HEK293 (cell line): Measurements from ENCODE around the gene CLK1.

Experiments
- CTCF ChIP-seq: fragments of 450-650 bp; formaldehyde crosslinking; IDR thresholded peaks from 2 replicates; pipeline ENCODE4 v1.5.1; 2016; ENCODE audit warnings: missing biosample characterization, missing genetic modification characterization
- FEZF1 ChIP-seq: fragments of 450-650 bp; formaldehyde crosslinking; IDR thresholded peaks from 2 replicates; pipeline ENCODE4 v1.5.1; 2016; ENCODE audit warnings: missing biosample characterization, missing genetic modification characterization
- IKZF3 ChIP-seq: fragments of 450-650 bp; IDR thresholded peaks from 2 replicates; pipeline ENCODE4 v1.5.0; 2018; ENCODE audit warnings: missing biosample characterization, mild to moderate bottlenecking, missing genetic modification characterization, moderate library complexity
- KLF8 ChIP-seq: fragments of 450-650 bp; formaldehyde crosslinking; IDR thresholded peaks from 2 replicates; pipeline ENCODE4 v1.5.1; 2016; ENCODE audit warnings: missing biosample characterization, missing genetic modification characterization
- MEIS1 ChIP-seq: sonication (generic); formaldehyde crosslinking; IDR thresholded peaks from 2 replicates; pipeline ENCODE4 v1.8.1; 2022; ENCODE audit warnings: missing genetic modification reagents, mild to moderate bottlenecking, borderline replicate concordance
- PRDM10 ChIP-seq: fragments of 450-650 bp; formaldehyde crosslinking; IDR thresholded peaks from 2 replicates; pipeline ENCODE4 v1.5.1; 2016; ENCODE audit warnings: missing biosample characterization, missing genetic modification characterization
- SP3 ChIP-seq: fragments of 450-650 bp; formaldehyde crosslinking; IDR thresholded peaks from 2 replicates; pipeline ENCODE4 v1.5.1; 2016; ENCODE audit warnings: missing biosample characterization, missing genetic modification characterization
- TRIM28 ChIP-seq: IDR thresholded peaks from 2 replicates; pipeline ENCODE4 v1.6.1; 2011; ENCODE audit warnings: low read length, control low read depth, borderline replicate concordance
- ZBTB26 ChIP-seq: fragments of 450-650 bp; formaldehyde crosslinking; optimal IDR thresholded peaks from 2 replicates; pipeline ENCODE3; 2016; ENCODE audit warnings: missing biosample characterization, mild to moderate bottlenecking, missing genetic modification characterization
- ZBTB7A ChIP-seq: fragments of 450-650 bp; formaldehyde crosslinking; IDR thresholded peaks from 2 replicates; pipeline ENCODE4 v1.5.1; 2016; ENCODE audit warnings: low read depth, missing biosample characterization, missing genetic modification characterization
- ZFP37 ChIP-seq: fragments of 450-650 bp; formaldehyde crosslinking; IDR thresholded peaks from 2 replicates; pipeline ENCODE4 v1.5.1; 2016; ENCODE audit warnings: missing biosample characterization, missing genetic modification characterization
- ZFP69B ChIP-seq: fragments of 450-650 bp; formaldehyde crosslinking; IDR thresholded peaks from 2 replicates; pipeline ENCODE4 v1.5.1; 2016; ENCODE audit warnings: missing biosample characterization, missing genetic modification characterization
- ZNF148 ChIP-seq: fragments of 450-650 bp; formaldehyde crosslinking; IDR thresholded peaks from 2 replicates; pipeline ENCODE4 v1.5.0; 2017; ENCODE audit warnings: missing biosample characterization, missing genetic modification characterization, borderline replicate concordance
- ZNF184 ChIP-seq: fragments of 450-650 bp; IDR thresholded peaks from 2 replicates; pipeline ENCODE4 v1.5.1; 2018; ENCODE audit warnings: missing biosample characterization, mild to moderate bottlenecking, missing genetic modification characterization
- ZNF24 ChIP-seq: fragments of 450-650 bp; formaldehyde crosslinking; IDR thresholded peaks from 2 replicates; pipeline ENCODE4 v1.5.1; 2016; ENCODE audit warnings: missing biosample characterization, missing genetic modification characterization
- ZNF391 ChIP-seq: fragments of 450-650 bp; formaldehyde crosslinking; IDR thresholded peaks from 2 replicates; pipeline ENCODE4 v1.5.1; 2016; ENCODE audit warnings: low read depth, missing biosample characterization, missing genetic modification characterization, borderline replicate concordance
- ZNF501 ChIP-seq: fragments of 450-650 bp; formaldehyde crosslinking; IDR thresholded peaks from 2 replicates; pipeline ENCODE4 v1.5.1; 2016; ENCODE audit warnings: missing biosample characterization, missing genetic modification characterization
- ZNF549 ChIP-seq: fragments of 450-650 bp; IDR thresholded peaks from 2 replicates; pipeline ENCODE4 v1.5.1; 2018; ENCODE audit warnings: missing biosample characterization, missing genetic modification characterization, mild to moderate bottlenecking, inconsistent platforms, moderate library complexity
- ZNF561 ChIP-seq: fragments of 450-650 bp; IDR thresholded peaks from 2 replicates; pipeline ENCODE4 v1.5.1; 2018; ENCODE audit warnings: missing biosample characterization, missing genetic modification characterization, borderline replicate concordance
- ZNF658 ChIP-seq: fragments of 450-650 bp; formaldehyde crosslinking; IDR thresholded peaks from 2 replicates; pipeline ENCODE4; 2016; ENCODE audit warnings: missing biosample characterization, missing genetic modification characterization
- ZNF768 ChIP-seq: fragments of 450-650 bp; formaldehyde crosslinking; IDR thresholded peaks from 2 replicates; pipeline ENCODE4 v1.5.1; 2018; ENCODE audit warnings: missing biosample characterization, mild to moderate bottlenecking, missing genetic modification characterization
- ZNF776 ChIP-seq: fragments of 450-650 bp; formaldehyde crosslinking; IDR thresholded peaks from 2 replicates; pipeline ENCODE4 v1.5.0; 2017; ENCODE audit warnings: missing biosample characterization, missing genetic modification characterization, borderline replicate concordance
- ZNF837 ChIP-seq: fragments of 450-650 bp; formaldehyde crosslinking; IDR thresholded peaks from 2 replicates; pipeline ENCODE4 v1.5.1; 2016; ENCODE audit warnings: missing biosample characterization, missing genetic modification characterization
- ZSCAN18 ChIP-seq: fragments of 450-650 bp; formaldehyde crosslinking; IDR thresholded peaks from 2 replicates; pipeline ENCODE4 v1.5.1; 2016; ENCODE audit warnings: missing biosample characterization, missing genetic modification characterization
- ZSCAN30 ChIP-seq: fragments of 450-650 bp; IDR thresholded peaks from 2 replicates; pipeline ENCODE4 v1.5.1; 2018; ENCODE audit warnings: missing biosample characterization, mild to moderate bottlenecking, missing genetic modification characterization, moderate library complexity
- ZSCAN4 ChIP-seq: fragments of 450-650 bp; formaldehyde crosslinking; IDR thresholded peaks from 2 replicates; pipeline ENCODE4 v1.5.1; 2017; ENCODE audit warnings: missing biosample characterization, missing genetic modification characterization

CLK1 gene

GRCh38 chr2:200888704-200889625 lies 24.5 kb upstream of the CLK1 start, which contains the start of the genes NIF3L1 and PPIL3 (continued):
- TF ChIP-seq ZBTB26 (tag by site-specific recombination), result peak; percentile 41
- no peak for TF ChIP-seq CTCF (tag by site-specific recombination)
- TF ChIP-seq ZNF148 (tag by site-specific recombination), result no peak
- TF ChIP-seq ZSCAN30 (tag by site-specific recombination), result peak; percentile 55; the same call in 1 of the 2 replicates
- peak; percentile 94 for TF ChIP-seq PRDM10 (tag by site-specific recombination)
- peak; percentile 81 for TF ChIP-seq ZFP37
- no peak for TF ChIP-seq ZNF837 (tag by site-specific recombination)
- peak; percentile 56 for TF ChIP-seq KLF8
- TF ChIP-seq ZNF501, result peak; percentile 73; the same call in 1 of the 2 replicates
- peak; percentile 95 for TF ChIP-seq ZNF24
- 0 out of 2 replicates have a peak, but pooled peaks have one; percentile 11 for TF ChIP-seq IKZF3 (tag by site-specific recombination)
- no peak for TF ChIP-seq ZNF658 (tag by site-specific recombination)
- peak; percentile 43; the same call in 1 of the 2 replicates for TF ChIP-seq ZFP69B (tag by site-specific recombination)
- TF ChIP-seq ZNF391, result peak; percentile 46; the same call in 1 of the 2 replicates
- no peak for TF ChIP-seq ZNF776 (tag by site-specific recombination)
- 0 out of 2 replicates have a peak, but pooled peaks have one; percentile 7 for TF ChIP-seq ZSCAN18 (tag by site-specific recombination)
- TF ChIP-seq ZNF561 (tag by site-specific recombination), result peak; percentile 62
- no peak for TF ChIP-seq ZSCAN4 (tag by site-specific recombination)
- TF ChIP-seq ZBTB7A (tag by site-specific recombination), result peak; percentile 45; the same call in 1 of the 2 replicates
- no peak for TF ChIP-seq ZNF184 (tag by site-specific recombination)
- TF ChIP-seq ZNF549, result no peak
- TF ChIP-seq SP3 (tag by site-specific recombination), result peak; percentile 59
- TF ChIP-seq TRIM28, result peak; percentile 90; the same call in 1 of the 2 replicates
- TF ChIP-seq ZNF768, result no peak
- TF ChIP-seq MEIS1 (CRISPR knock-in tag), result no peak
- TF ChIP-seq FEZF1 (tag by site-specific recombination), result peak; percentile 72
